ENCODE measurements around the gene TRIM45.

- TF ChIP-seq GATA2 (IDR thresholded peaks at IDR 0.05; ENCODE audit: low read depth, low read length) = no peak
- no peak for TF ChIP-seq GATA3 (IDR thresholded peaks at IDR 0.05; ENCODE audit: low read depth, low read length)
Observed at GRCh38 chr1:117096951-117097408, 24.6 kb downstream of the TRIM45 start.
